ENCODE data around the gene RINT1.
A peak's percentile ranks its signal among the peaks of the same experiment; 100 is the strongest.
"Not testable (repeated sequence)": the region's sequence is repeated elsewhere in the genome, so short reads cannot be mapped to it uniquely, and the experiment has no call there.

The RINT1 gene

GRCh38 chr7:105521717-105522463, 10.1 kb upstream of the RINT1 start, which contains the start of gene PUS7:
Gene PUS7 (minus strand): TSS chr7:105522271. CDS start chr7:105508512, 13,759 bp downstream.
- peak; percentile 94 for DNase-seq (ENCODE audit: low read depth)
- TF ChIP-seq CTCF (IDR thresholded peaks at IDR 0.05; ENCODE audit: insufficient read depth, low read depth, low read length, missing control alignments), result no peak
- peak within 1 kb of the TSS; percentile 97 for H3K4me3 ChIP-seq (ENCODE audit: low read depth, low read length)

GRCh38 chr7:105524423-105524822, 7.6 kb upstream of the RINT1 start:
- H3K4me3 ChIP-seq (ENCODE audit: low read depth, low read length); DNase-seq (ENCODE audit: low read depth): not testable (repeated sequence)

- no peak for DNase-seq (ENCODE audit: low read depth)
- no peak for TF ChIP-seq CTCF (IDR thresholded peaks at IDR 0.05; ENCODE audit: insufficient read depth, low read depth, low read length, missing control alignments)
- no peak overlapping the region for H3K4me3 ChIP-seq (ENCODE audit: low read depth, low read length)
Measured at GRCh38 chr7:105524840-105525239, 7.2 kb upstream of the RINT1 start.

- not testable (repeated sequence) for H3K4me3 ChIP-seq (ENCODE audit: low read depth, low read length); DNase-seq (ENCODE audit: low read depth)
Measured at GRCh38 chr7:105527737-105528136, 4.3 kb upstream of the RINT1 start.

- no peak for TF ChIP-seq CTCF (IDR thresholded peaks at IDR 0.05; ENCODE audit: insufficient read depth, low read depth, low read length, missing control alignments)
- no peak overlapping the region for H3K4me3 ChIP-seq (ENCODE audit: low read depth, low read length)
- no peak for DNase-seq (ENCODE audit: low read depth)
Measured at GRCh38 chr7:105530126-105530525, 1.9 kb upstream of the RINT1 start.

- no peak for TF ChIP-seq CTCF (IDR thresholded peaks at IDR 0.05; ENCODE audit: insufficient read depth, low read depth, low read length, missing control alignments)
- no peak overlapping the region for H3K4me3 ChIP-seq (ENCODE audit: low read depth, low read length)
- no peak for DNase-seq (ENCODE audit: low read depth)
Measured at GRCh38 chr7:105530546-105530945, 1.5 kb upstream of the RINT1 start.

GRCh38 chr7:105532709-105533460, 884 bp downstream of the RINT1 start:
- peak overlapping the region; percentile 89 for H3K4me3 ChIP-seq (ENCODE audit: low read depth, low read length)
- no peak for TF ChIP-seq CTCF (IDR thresholded peaks at IDR 0.05; ENCODE audit: insufficient read depth, low read depth, low read length, missing control alignments)
- no peak for DNase-seq (ENCODE audit: low read depth)

- H3K4me3 ChIP-seq (ENCODE audit: low read depth, low read length), result no peak overlapping the region
- DNase-seq (ENCODE audit: low read depth), result no peak
- TF ChIP-seq CTCF (IDR thresholded peaks at IDR 0.05; ENCODE audit: insufficient read depth, low read depth, low read length, missing control alignments), result no peak
Measured at GRCh38 chr7:105538339-105538738, 6.3 kb downstream of the RINT1 start.
